ENCODE results near the gene PITX3.
"Not testable (repeated sequence)": the region's sequence is repeated elsewhere in the genome, so short reads cannot be mapped to it uniquely, and the experiment has no call there.

The PITX3 gene

GRCh38 chr10:102254426-102254825, 13.1 kb upstream of the PITX3 start:
- no peak for DNase-seq

GRCh38 chr10:102252508-102252907, 11.2 kb upstream of the PITX3 start:
- not testable (repeated sequence) for DNase-seq

GRCh38 chr10:102247734-102248133, 6.4 kb upstream of the PITX3 start:
- no peak for DNase-seq

GRCh38 chr10:102246261-102246660, 4.9 kb upstream of the PITX3 start:
- DNase-seq: no peak

- no peak for DNase-seq
These were observed 4.6 kb upstream of the PITX3 start for GRCh38 chr10:102245932-102246251.

GRCh38 chr10:102245082-102245931, 4.0 kb upstream of the PITX3 start, which contains the start of gene GBF1:
TSS of gene GBF1 (plus strand) at chr10:102245532. CDS start at chr10:102258939, 13,407 bp downstream.
- DNase-seq: peak; percentile 88

GRCh38 chr10:102243309-102243708, 2.0 kb upstream of the PITX3 start:
- no peak for DNase-seq

GRCh38 chr10:102242118-102242485, 790 bp upstream of the PITX3 start:
- DNase-seq: no peak

- no peak for DNase-seq
These were observed 274 bp downstream of the PITX3 start for GRCh38 chr10:102241032-102241443.

- no peak for DNase-seq
These were observed 763 bp downstream of the PITX3 start for GRCh38 chr10:102240467-102241031.

- DNase-seq: no peak
These were observed 3.5 kb downstream of the PITX3 start for GRCh38 chr10:102237711-102238252.

GRCh38 chr10:102236006-102236405, 5.3 kb downstream of the PITX3 start:
- DNase-seq: no peak

GRCh38 chr10:102235598-102235920, 5.8 kb downstream of the PITX3 start:
- DNase-seq: no peak

GRCh38 chr10:102234888-102235597, 6.3 kb downstream of the PITX3 start:
- DNase-seq: no peak

- DNase-seq: no peak
These were observed 7.3 kb downstream of the PITX3 start for GRCh38 chr10:102233997-102234396.

GRCh38 chr10:102231357-102232318, 9.7 kb downstream of the PITX3 start:
- no peak for DNase-seq

- DNase-seq: no peak
These were observed 10.4 kb downstream of the PITX3 start for GRCh38 chr10:102230861-102231356.

GRCh38 chr10:102230264-102230860, 10.9 kb downstream of the PITX3 start:
- DNase-seq: no peak

GRCh38 chr10:102229810-102230263, 11.5 kb downstream of the PITX3 start:
- DNase-seq: peak; percentile 28

- no peak for DNase-seq
These were observed 14.3 kb downstream of the PITX3 start for GRCh38 chr10:102227050-102227449.

GRCh38 chr10:102226542-102226870, 14.8 kb downstream of the PITX3 start:
- DNase-seq: no peak
